ENCODE data around the gene PFN1. TPM values are rescaled to one million over a fixed set of nuclear protein-coding genes. Genes with fewer than 3 reads are reported as not detected.

PFN1 gene
- total and polyA plus RNA-seq, 10 of the 15 experiments (the other 5 are each of a cell fraction or from before 2014, with no cell fraction given) = 154 to 3,892 (median 1,918) TPM

- peak; percentile 76 for TF ChIP-seq E2F4 (IDR thresholded peaks at IDR 0.05; ENCODE audit: low read depth, low read length)
- TF ChIP-seq BACH1 (IDR thresholded peaks at IDR 0.05; ENCODE audit: borderline replicate concordance) = peak; percentile 75
- peak; percentile 37 for TF ChIP-seq RELA (IDR thresholded peaks at IDR 0.05; ENCODE audit: borderline replicate concordance, partially characterized antibody)
- peak; percentile 80 for TF ChIP-seq TCF3 (IDR thresholded peaks at IDR 0.05; ENCODE audit: borderline replicate concordance, insufficient read depth, low read depth, low read length)
- 0 out of 2 replicates have a peak, but pooled peaks have one; percentile 14 for TF ChIP-seq TCF12 (IDR thresholded peaks at IDR 0.05; ENCODE audit: low read depth, low read length)
- TF ChIP-seq FOXK2 (IDR thresholded peaks at IDR 0.05) = peak; percentile 73; the same call in 1 of the 2 replicates
- peak; percentile 39 for TF ChIP-seq SP1 (IDR thresholded peaks at IDR 0.05; ENCODE audit: low read depth, low read length)
- no peak for TF ChIP-seq RAD51 (IDR thresholded peaks at IDR 0.05)
- TF ChIP-seq CREM (IDR thresholded peaks at IDR 0.05; ENCODE audit: low read depth) = no peak; the same call in 1 of the 2 replicates
- TF ChIP-seq, protein P1, sequence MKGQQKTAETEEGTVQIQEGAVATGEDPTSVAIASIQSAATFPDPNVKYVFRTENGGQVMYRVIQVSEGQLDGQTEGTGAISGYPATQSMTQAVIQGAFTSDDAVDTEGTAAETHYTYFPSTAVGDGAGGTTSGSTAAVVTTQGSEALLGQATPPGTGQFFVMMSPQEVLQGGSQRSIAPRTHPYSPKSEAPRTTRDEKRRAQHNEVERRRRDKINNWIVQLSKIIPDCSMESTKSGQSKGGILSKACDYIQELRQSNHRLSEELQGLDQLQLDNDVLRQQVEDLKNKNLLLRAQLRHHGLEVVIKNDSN (IDR thresholded peaks at IDR 0.05; ENCODE audit: borderline replicate concordance, extremely low read length, insufficient read depth, low read depth, low read length) = no peak
- 0 out of 2 replicates have a peak, but pooled peaks have one; percentile 13 for TF ChIP-seq SREBF1 (IDR thresholded peaks at IDR 0.05; ENCODE audit: low read length)
These were observed at the start of gene PFN1 (continued) for GRCh38 chr17:4948166-4948930.

Data from GM12878 (cell line).